Measurements from ENCODE around the gene ZNF620. TPM values are rescaled to one million over a fixed set of nuclear protein-coding genes. Genes with fewer than 3 reads are reported as not detected.
"Not testable (repeated sequence)": the region's sequence is repeated elsewhere in the genome, so short reads cannot be mapped to it uniquely, and the experiment has no call there.

Gene ZNF620
- total RNA-seq, 2 donors from 2014 or later: 2.5 to 3.3 TPM

GRCh38 chr3:40562482-40562881 lies 56.6 kb downstream of the ZNF620 start:
- intact Hi-C loops (cut with DNase I); DNase-seq; ATAC-seq: not testable (repeated sequence)

DNA sequence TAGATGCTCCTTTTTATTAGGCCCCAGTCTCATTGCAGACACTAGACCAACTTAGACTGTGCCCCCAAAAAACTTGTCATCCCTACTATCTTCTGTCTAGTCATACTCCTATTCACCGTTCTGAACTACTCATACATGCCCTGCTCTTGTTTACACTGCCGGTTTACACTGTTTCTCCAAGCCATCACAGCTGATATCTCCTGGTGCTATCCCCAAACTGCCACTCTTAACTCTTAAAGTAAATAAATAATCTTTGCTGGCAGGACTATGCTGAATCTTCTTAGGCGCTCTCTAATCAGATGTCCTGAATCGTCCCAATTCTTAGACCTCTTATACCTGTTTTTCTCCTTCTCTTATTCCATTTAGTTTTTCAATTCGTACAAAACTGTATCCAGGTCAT lies 59.8 kb downstream of the ZNF620 start:
- intact Hi-C loops (cut with DNase I); DNase-seq; ATAC-seq: not testable (repeated sequence)

DNA sequence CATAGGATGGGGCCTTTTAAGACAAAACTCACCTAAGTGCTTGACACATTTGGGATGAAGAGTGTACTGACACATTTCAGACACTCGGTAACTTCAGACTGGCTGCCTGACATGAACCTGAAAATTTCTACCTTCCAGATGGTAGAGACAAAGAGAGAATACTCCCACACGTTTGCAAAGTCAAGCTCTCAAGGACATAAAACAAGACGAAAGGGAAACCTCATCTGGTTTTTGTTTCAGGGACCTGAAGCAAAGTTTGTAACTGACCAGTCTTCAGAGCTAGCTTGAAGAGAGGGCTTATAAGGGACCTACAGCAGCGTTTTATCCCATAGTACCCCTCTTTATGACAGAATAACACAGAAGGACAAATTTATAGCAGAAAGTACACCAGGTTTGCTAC lies 60.9 kb downstream of the ZNF620 start:
- intact Hi-C loops (cut with DNase I): no loop called here
- no peak for ATAC-seq
- DNase-seq: no peak

Other genes starting within 250 kb of the ZNF620 start
- gene EIF1B, start 196.3 kb upstream of the ZNF620 start, total RNA-seq: 100 to 1,000 TPM; 194 to 210 TPM
- under 1 TPM; 0.10 to 0.29 TPM for gene ENTPD3, start 118.9 kb upstream of the ZNF620 start, total RNA-seq
- gene RPL14, start 48.7 kb upstream of the ZNF620 start, total RNA-seq: 1,000 to 10,000 TPM; 1,044 to 1,097 TPM
- gene ZNF619, start 28.9 kb upstream of the ZNF620 start, total RNA-seq: 1 to 10 TPM; 3.8 to 4.2 TPM
- gene ZNF621, start 18.9 kb downstream of the ZNF620 start, total RNA-seq: 10 to 100 TPM; 10.7 to 12.4 TPM